Measurements from ENCODE around the gene SLC28A1. TPM values are rescaled to one million over a fixed set of nuclear protein-coding genes. Genes with fewer than 3 reads are reported as not detected.

The SLC28A1 gene
- total and polyA plus RNA-seq, 2 of the 4 experiments (the other 2 are of a cell fraction) = not detected

DNA sequence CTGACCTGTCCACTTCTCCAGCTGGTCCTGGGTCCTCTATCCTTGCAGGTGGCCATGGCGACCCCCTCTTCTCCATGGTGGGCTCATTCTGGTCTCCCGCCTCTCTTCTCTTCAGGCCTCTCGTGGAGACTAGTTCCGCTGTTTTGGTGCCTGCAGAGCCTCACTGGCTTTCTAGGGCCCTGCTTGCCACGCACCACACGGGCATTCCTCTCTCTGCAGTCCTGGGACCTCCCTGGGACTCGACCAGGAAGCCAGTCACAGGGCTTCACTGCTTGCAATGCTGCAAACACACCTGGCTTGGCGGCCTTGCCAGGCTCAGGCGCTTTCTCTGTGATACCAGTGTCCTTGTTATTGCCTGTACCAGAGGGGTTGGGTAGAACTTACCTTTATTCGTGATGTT is 9.1 kb downstream of the SLC28A1 start:
- in situ Hi-C loops (cut with MboI; ENCODE audit: low sequenced_read_pairs) (no loop called here), dilution Hi-C loops (cut with HindIII; ENCODE audit: low sequenced_read_pairs, unreplicated experiment) (no loop called here), intact Hi-C loops (cut with micrococcal nuclease) (no loop called here)
- no peak for DNase-seq
- no peak overlapping the region for H2BK120ac ChIP-seq (ENCODE audit: low read depth, low read length)
- no peak overlapping the region for H3K56ac ChIP-seq (ENCODE audit: extremely low read depth, insufficient read depth, low read length)
- no TSS peak for BruUV-seq (replicated peaks)
- no peak overlapping the region for H2AFZ ChIP-seq (replicated peaks; ENCODE audit: low read length, poor library complexity)
- no peaks in the 10 kb centered on the region for H3K9me1 ChIP-seq (ENCODE audit: insufficient read depth, low read length)
- 85% methylated on average over 4 of the region's 10 CpGs; no CpG with 5 or more reads in 1 of the 2 experiments for WGBS, 2 experiments (ENCODE audit: extremely low coverage in 2 of 2, insufficient read length in 1 of 2)
- ATAC-seq (ENCODE audit: low read depth) = no peak
- no peak overlapping the region for H2AK5ac ChIP-seq (ENCODE audit: low read depth, low read length)
- H3K36me3 ChIP-seq (ENCODE audit: control insufficient read depth, insufficient read depth, low read length) = no peaks in the 10 kb centered on the region
- no peak overlapping the region for H3K18ac ChIP-seq (ENCODE audit: low read depth, low read length)
- no peak overlapping the region for H3K27ac ChIP-seq (ENCODE audit: insufficient read depth, low read length)
- H3K4me1 ChIP-seq (ENCODE audit: control insufficient read depth, insufficient read depth, low read length) = no peaks in the 10 kb centered on the region
- H2BK20ac ChIP-seq (ENCODE audit: low read depth, low read length) = no peak overlapping the region
- no peak overlapping the region for H3K9ac ChIP-seq (ENCODE audit: low read depth, low read length)
- TF ChIP-seq SMC3 (IDR thresholded peaks at IDR 0.05; ENCODE audit: low read depth, low read length) (no peak), RFX5 (IDR thresholded peaks at IDR 0.05; ENCODE audit: low read depth, low read length) (no peak), RAD21 (IDR thresholded peaks at IDR 0.05; ENCODE audit: low read length) (no peak), MAZ (IDR thresholded peaks at IDR 0.05; ENCODE audit: borderline replicate concordance, low read depth, low read length) (no peak), ELK1 (IDR thresholded peaks at IDR 0.05; ENCODE audit: borderline replicate concordance, low read depth, low read length) (no peak), MXI1 (IDR thresholded peaks at IDR 0.05; ENCODE audit: borderline replicate concordance, low read depth, low read length) (no peak), CHD1 (IDR thresholded peaks at IDR 0.05; ENCODE audit: low read depth, low read length) (no peak), MAFK (IDR thresholded peaks at IDR 0.05; ENCODE audit: low read depth, low read length) (no peak), RCOR1 (IDR thresholded peaks at IDR 0.05; ENCODE audit: insufficient replicate concordance, low read length) (no peak), USF2 (IDR thresholded peaks at IDR 0.05; ENCODE audit: low read depth, low read length) (no peak)
- TF ChIP-seq, protein P1, sequence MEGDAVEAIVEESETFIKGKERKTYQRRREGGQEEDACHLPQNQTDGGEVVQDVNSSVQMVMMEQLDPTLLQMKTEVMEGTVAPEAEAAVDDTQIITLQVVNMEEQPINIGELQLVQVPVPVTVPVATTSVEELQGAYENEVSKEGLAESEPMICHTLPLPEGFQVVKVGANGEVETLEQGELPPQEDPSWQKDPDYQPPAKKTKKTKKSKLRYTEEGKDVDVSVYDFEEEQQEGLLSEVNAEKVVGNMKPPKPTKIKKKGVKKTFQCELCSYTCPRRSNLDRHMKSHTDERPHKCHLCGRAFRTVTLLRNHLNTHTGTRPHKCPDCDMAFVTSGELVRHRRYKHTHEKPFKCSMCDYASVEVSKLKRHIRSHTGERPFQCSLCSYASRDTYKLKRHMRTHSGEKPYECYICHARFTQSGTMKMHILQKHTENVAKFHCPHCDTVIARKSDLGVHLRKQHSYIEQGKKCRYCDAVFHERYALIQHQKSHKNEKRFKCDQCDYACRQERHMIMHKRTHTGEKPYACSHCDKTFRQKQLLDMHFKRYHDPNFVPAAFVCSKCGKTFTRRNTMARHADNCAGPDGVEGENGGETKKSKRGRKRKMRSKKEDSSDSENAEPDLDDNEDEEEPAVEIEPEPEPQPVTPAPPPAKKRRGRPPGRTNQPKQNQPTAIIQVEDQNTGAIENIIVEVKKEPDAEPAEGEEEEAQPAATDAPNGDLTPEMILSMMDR (conservative IDR thresholded peaks at IDR 0.05; ENCODE audit: low read depth, low read length) = no peak
- CTCF ChIA-PET = no interaction called here
- no peaks in the 10 kb centered on the region for H3K79me1 ChIP-seq (ENCODE audit: low read depth in 1 of 2, low read length in 2 of 2)
- no peak overlapping the region for H4K8ac ChIP-seq (ENCODE audit: low read depth in 2 of 2, low read length in 2 of 2)
- H4K5ac ChIP-seq (ENCODE audit: low read depth, low read length) = no peak overlapping the region
- no peak overlapping the region for H2BK5ac ChIP-seq (ENCODE audit: low read depth, low read length, poor library complexity, severe bottlenecking)
- no peak overlapping the region for H2BK15ac ChIP-seq (ENCODE audit: low read depth, low read length)
- H3K4me2 ChIP-seq (ENCODE audit: low read depth, low read length) = no peak overlapping the region
- H3K23ac ChIP-seq (ENCODE audit: low read depth, low read length) = no peak overlapping the region
- peaks cover 30% of the 10 kb centered on the region for H3K27me3 ChIP-seq (ENCODE audit: control insufficient read depth, insufficient read depth, low read length)
- no peaks in the 10 kb centered on the region for H4K20me1 ChIP-seq (ENCODE audit: insufficient read depth, low read length)
- no peak overlapping the region for H3K4ac ChIP-seq (ENCODE audit: low read depth, low read length)
- no peak overlapping the region for H3K14ac ChIP-seq (replicated peaks; ENCODE audit: low read depth, low read length)
- H4K91ac ChIP-seq (ENCODE audit: insufficient read depth, low read depth, low read length) = no peak overlapping the region
- no peaks in the 10 kb centered on the region for H3K9me3 ChIP-seq (ENCODE audit: control insufficient read depth, insufficient read depth, low read length)
- H3K4me3 ChIP-seq (ENCODE audit: insufficient read depth, low read depth, low read length) = no peak overlapping the region
- H2AK9ac ChIP-seq (replicated peaks; ENCODE audit: low read depth, low read length, poor library complexity) = no peak overlapping the region
- POLR2A ChIA-PET (ENCODE audit: unreplicated experiment) = no interaction called here
